ENCODE results near the gene ABHD11. TPM values are rescaled to one million over a fixed set of nuclear protein-coding genes. Genes with fewer than 3 reads are reported as not detected.

ABHD11 gene
- polyA plus RNA-seq, 1 donor (not counting 4 experiments of a cell fraction or from before 2014, with no cell fraction given), result 11.3 TPM

DNA sequence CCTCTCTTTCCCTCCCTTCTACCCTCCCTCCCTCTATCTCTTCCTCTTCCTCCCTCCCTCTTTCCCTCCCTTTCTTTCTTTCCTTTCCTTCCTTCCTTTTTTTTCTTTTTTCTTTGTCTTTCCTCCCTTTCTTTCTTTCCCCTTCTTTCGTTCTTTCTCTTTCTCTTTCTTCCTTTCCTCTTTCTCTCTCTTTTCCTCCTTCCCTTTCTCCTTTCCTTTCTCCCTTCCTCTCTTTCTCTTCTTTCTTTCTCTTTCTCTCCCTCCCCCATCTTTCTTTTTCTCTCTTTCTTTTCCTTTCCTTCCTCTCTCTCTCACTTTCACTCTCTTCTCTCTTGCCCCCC is 24.0 kb upstream of the ABHD11 start:
- no peak overlapping the region for H2AFZ ChIP-seq (ENCODE audit: control insufficient read depth, low read length)
- DNase-seq (ENCODE audit: low read depth, low spot score), result no peak
- dilution Hi-C loops (cut with MboI; ENCODE audit: extremely low pct_ligation_motif_present, low sequenced_read_pairs), result no loop called here

GRCh38 chr7:73761854-73762658 is 23.5 kb upstream of the ABHD11 start:
- H3K4me3 ChIP-seq (ENCODE audit: control insufficient read depth in 2 of 3, extremely low read depth in 1 of 3, insufficient read depth in 2 of 3, low read depth in 1 of 3, low read length in 3 of 3), result no peak overlapping the region
- H3K79me2 ChIP-seq (ENCODE audit: control insufficient read depth, insufficient read depth, low read length), result no peaks in the 10 kb centered on the region
- H3K9me3 ChIP-seq (ENCODE audit: control insufficient read depth, low read depth, low read length), result no peaks in the 10 kb centered on the region
- H3K36me3 ChIP-seq (ENCODE audit: control insufficient read depth in 2 of 2, extremely low read depth in 1 of 2, insufficient read depth in 2 of 2, low read length in 2 of 2), result no peaks in the 10 kb centered on the region
- H3K9me1 ChIP-seq (ENCODE audit: control insufficient read depth, extremely low read depth, insufficient read depth, low read length), result no peaks in the 10 kb centered on the region
- H3K27me3 ChIP-seq (ENCODE audit: control insufficient read depth, extremely low read depth, insufficient read depth, low read length), result no peaks in the 10 kb centered on the region
- DNase-seq (ENCODE audit: low read depth, low spot score) (no peak), FAIRE-seq (no peak)
- dilution Hi-C loops (cut with MboI; ENCODE audit: extremely low pct_ligation_motif_present, low sequenced_read_pairs), result no loop called here
- no peak overlapping the region for H2AFZ ChIP-seq (ENCODE audit: control insufficient read depth, low read length)
- H3K4me1 ChIP-seq (ENCODE audit: control insufficient read depth, extremely low read depth, insufficient read depth, low read length), result no peaks in the 10 kb centered on the region
- no peaks in the 10 kb centered on the region for H4K20me1 ChIP-seq (ENCODE audit: control insufficient read depth, extremely low read depth, insufficient read depth, low read length)
- no peak overlapping the region for H3K27ac ChIP-seq (ENCODE audit: control insufficient read depth, insufficient read depth, low read length)
- H3K4me2 ChIP-seq (ENCODE audit: control insufficient read depth, extremely low read depth, insufficient read depth, low read depth, low read length), result no peak overlapping the region
- no peak overlapping the region for H3K9ac ChIP-seq (ENCODE audit: control insufficient read depth, extremely low read depth, insufficient read depth, low read length)
- TF ChIP-seq, protein P1, sequence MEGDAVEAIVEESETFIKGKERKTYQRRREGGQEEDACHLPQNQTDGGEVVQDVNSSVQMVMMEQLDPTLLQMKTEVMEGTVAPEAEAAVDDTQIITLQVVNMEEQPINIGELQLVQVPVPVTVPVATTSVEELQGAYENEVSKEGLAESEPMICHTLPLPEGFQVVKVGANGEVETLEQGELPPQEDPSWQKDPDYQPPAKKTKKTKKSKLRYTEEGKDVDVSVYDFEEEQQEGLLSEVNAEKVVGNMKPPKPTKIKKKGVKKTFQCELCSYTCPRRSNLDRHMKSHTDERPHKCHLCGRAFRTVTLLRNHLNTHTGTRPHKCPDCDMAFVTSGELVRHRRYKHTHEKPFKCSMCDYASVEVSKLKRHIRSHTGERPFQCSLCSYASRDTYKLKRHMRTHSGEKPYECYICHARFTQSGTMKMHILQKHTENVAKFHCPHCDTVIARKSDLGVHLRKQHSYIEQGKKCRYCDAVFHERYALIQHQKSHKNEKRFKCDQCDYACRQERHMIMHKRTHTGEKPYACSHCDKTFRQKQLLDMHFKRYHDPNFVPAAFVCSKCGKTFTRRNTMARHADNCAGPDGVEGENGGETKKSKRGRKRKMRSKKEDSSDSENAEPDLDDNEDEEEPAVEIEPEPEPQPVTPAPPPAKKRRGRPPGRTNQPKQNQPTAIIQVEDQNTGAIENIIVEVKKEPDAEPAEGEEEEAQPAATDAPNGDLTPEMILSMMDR (optimal IDR thresholded peaks at IDR 0.05 in 1 of 3, IDR thresholded peaks at IDR 0.05 in 1 of 3, conservative IDR thresholded peaks at IDR 0.05 in 1 of 3; ENCODE audit: extremely low read depth in 1 of 3, insufficient read depth in 2 of 3, low read length in 3 of 3), result no peak
- no peak for TF ChIP-seq EZH2 (IDR thresholded peaks at IDR 0.05; ENCODE audit: low read length)

More for the DNA sequence above, 24.0 kb upstream of the ABHD11 start:
- Histone ChIP-seq H3K4me1 (ENCODE audit: control insufficient read depth, extremely low read depth, insufficient read depth, low read length) (no peaks in the 10 kb centered on the region), H3K36me3 (ENCODE audit: control insufficient read depth in 2 of 2, extremely low read depth in 1 of 2, insufficient read depth in 2 of 2, low read length in 2 of 2) (no peaks in the 10 kb centered on the region), H3K9ac (ENCODE audit: control insufficient read depth, extremely low read depth, insufficient read depth, low read length) (no peak overlapping the region), H3K9me3 (ENCODE audit: control insufficient read depth, low read depth, low read length) (no peaks in the 10 kb centered on the region), H3K27ac (ENCODE audit: control insufficient read depth, insufficient read depth, low read length) (no peak overlapping the region), H3K4me3 (ENCODE audit: control insufficient read depth in 2 of 3, extremely low read depth in 1 of 3, insufficient read depth in 2 of 3, low read depth in 1 of 3, low read length in 3 of 3) (no peak overlapping the region), H3K79me2 (ENCODE audit: control insufficient read depth, insufficient read depth, low read length) (no peaks in the 10 kb centered on the region), H3K4me2 (ENCODE audit: control insufficient read depth, extremely low read depth, insufficient read depth, low read depth, low read length) (no peak overlapping the region), H3K9me1 (ENCODE audit: control insufficient read depth, extremely low read depth, insufficient read depth, low read length) (no peaks in the 10 kb centered on the region), H3K27me3 (ENCODE audit: control insufficient read depth, extremely low read depth, insufficient read depth, low read length) (peaks cover 4% of the 10 kb centered on the region), H4K20me1 (ENCODE audit: control insufficient read depth, extremely low read depth, insufficient read depth, low read length) (no peaks in the 10 kb centered on the region)
- TF ChIP-seq, protein P1 (optimal IDR thresholded peaks at IDR 0.05 in 1 of 3, IDR thresholded peaks at IDR 0.05 in 1 of 3, conservative IDR thresholded peaks at IDR 0.05 in 1 of 3; ENCODE audit: extremely low read depth in 1 of 3, insufficient read depth in 2 of 3, low read length in 3 of 3), result no peak
- no peak for TF ChIP-seq EZH2 (IDR thresholded peaks at IDR 0.05; ENCODE audit: low read length)
- FAIRE-seq, result no peak
